Measurements from ENCODE around the gene GMNC. TPM values are rescaled to one million over a fixed set of nuclear protein-coding genes. Genes with fewer than 3 reads are reported as not detected.
"Not testable (repeated sequence)": the region's sequence is repeated elsewhere in the genome, so short reads cannot be mapped to it uniquely, and the experiment has no call there.

The GMNC gene
- 0.02 and 0.07 TPM in 2 replicates for total RNA-seq (2014; rRNA removed; shearing (Covaris generic))

- peak; percentile 77 for DNase-seq (ENCODE audit: low read depth)
These were observed at the start of gene GMNC for GRCh38 chr3:190862209-190863118. Gene GMNC (minus strand): TSS chr3:190862694. CDS start chr3:190862615, 79 bp downstream.

- no peak for DNase-seq (ENCODE audit: low read depth)
These were observed 48.9 kb upstream of the GMNC start for GRCh38 chr3:190911382-190911781.

GRCh38 chr3:190909908-190910307 is 47.4 kb upstream of the GMNC start:
- DNase-seq (ENCODE audit: low read depth), result no peak

GRCh38 chr3:190903156-190903555 is 40.7 kb upstream of the GMNC start:
- no peak for DNase-seq (ENCODE audit: low read depth)

- DNase-seq (ENCODE audit: low read depth), result peak; percentile 2
These were observed 39.8 kb upstream of the GMNC start for GRCh38 chr3:190902292-190902691.

GRCh38 chr3:190892395-190892902 is 30.0 kb upstream of the GMNC start:
- peak; percentile 45 for DNase-seq (ENCODE audit: low read depth)

- peak; percentile 40 for DNase-seq (ENCODE audit: low read depth)
These were observed 24.5 kb upstream of the GMNC start for GRCh38 chr3:190886945-190887344.

GRCh38 chr3:190883973-190884832 is 21.7 kb upstream of the GMNC start:
- peak; percentile 71 for DNase-seq (ENCODE audit: low read depth)

- no peak for DNase-seq (ENCODE audit: low read depth)
These were observed 20.6 kb upstream of the GMNC start for GRCh38 chr3:190883141-190883540.

GRCh38 chr3:190877925-190878324 is 15.4 kb upstream of the GMNC start:
- no peak for DNase-seq (ENCODE audit: low read depth)

GRCh38 chr3:190876433-190876832 is 13.9 kb upstream of the GMNC start:
- not testable (repeated sequence) for DNase-seq (ENCODE audit: low read depth)

GRCh38 chr3:190875061-190875460 is 12.6 kb upstream of the GMNC start:
- not testable (repeated sequence) for DNase-seq (ENCODE audit: low read depth)

- no peak for DNase-seq (ENCODE audit: low read depth)
These were observed 7.6 kb upstream of the GMNC start for GRCh38 chr3:190870127-190870526.

GRCh38 chr3:190867071-190867470 is 4.6 kb upstream of the GMNC start:
- no peak for DNase-seq (ENCODE audit: low read depth)

GRCh38 chr3:190865828-190866227 is 3.3 kb upstream of the GMNC start:
- DNase-seq (ENCODE audit: low read depth), result peak; percentile 27

GRCh38 chr3:190865419-190865818 is 2.9 kb upstream of the GMNC start:
- DNase-seq (ENCODE audit: low read depth), result no peak

GRCh38 chr3:190864002-190864401 is 1.5 kb upstream of the GMNC start:
- no peak for DNase-seq (ENCODE audit: low read depth)

GRCh38 chr3:190863119-190863465 is 598 bp upstream of the GMNC start:
- DNase-seq (ENCODE audit: low read depth), result peak; percentile 8

- peak; percentile 22 for DNase-seq (ENCODE audit: low read depth)
These were observed 2.0 kb downstream of the GMNC start for GRCh38 chr3:190860521-190860920.

GRCh38 chr3:190855151-190855550 is 7.3 kb downstream of the GMNC start:
- DNase-seq (ENCODE audit: low read depth), result peak; percentile 6

GRCh38 chr3:190854062-190854461 is 8.4 kb downstream of the GMNC start:
- DNase-seq (ENCODE audit: low read depth), result no peak

GRCh38 chr3:190853464-190853863 is 9.0 kb downstream of the GMNC start:
- no peak for DNase-seq (ENCODE audit: low read depth)

All from M059J (cell line).